NT2/D1 (cell line): Measurements from ENCODE around the gene MMP24.

Experiments used
- DNase-seq: peaks from one replicate; pipeline ENCODE4 v3.0.0-alpha.2; 2011; ENCODE audit warnings: low read depth, low spot score
- H3K27me3 ChIP-seq: 2 replicates; pipeline ENCODE4 v1.6.0; 2011; ENCODE audit warnings: mild to moderate bottlenecking; ENCODE audit not compliant: insufficient read length, insufficient read depth
- H3K36me3 ChIP-seq: 2 replicates; pipeline ENCODE4 v1.6.1; 2011; ENCODE audit warnings: mild to moderate bottlenecking, low read length, mixed read lengths; ENCODE audit not compliant: insufficient read depth, insufficient read length
- H3K4me1 ChIP-seq: 2 replicates; pipeline ENCODE4 v1.5.1; 2011; ENCODE audit not compliant: insufficient read depth, insufficient read length
- H3K4me3 ChIP-seq: 2 replicates; pipeline ENCODE4 v1.5.1; 2011; ENCODE audit warnings: low read depth; ENCODE audit not compliant: insufficient read length
- H3K9ac ChIP-seq: 2 replicates; pipeline ENCODE4 v1.6.0; 2011; ENCODE audit warnings: low read depth; ENCODE audit not compliant: insufficient read length
- H3K9me3 ChIP-seq: 2 replicates; pipeline ENCODE4 v1.5.1; 2011; ENCODE audit warnings: mild to moderate bottlenecking, low read length; ENCODE audit not compliant: insufficient read depth
- SUZ12 ChIP-seq: IDR thresholded peaks from 2 replicates; pipeline ENCODE4 v1.6.1; 2011; ENCODE audit not compliant: insufficient read length, insufficient read depth; ENCODE audit errors: extremely low read depth
- YY1 ChIP-seq: IDR thresholded peaks from 2 replicates; pipeline ENCODE4 v1.6.1; 2011; ENCODE audit not compliant: insufficient read length, insufficient read depth
- ZNF274 ChIP-seq: IDR thresholded peaks from 2 replicates; pipeline ENCODE4 v1.6.1; 2011; ENCODE audit warnings: mild to moderate bottlenecking, low read depth, low read length

Gene MMP24

DNA sequence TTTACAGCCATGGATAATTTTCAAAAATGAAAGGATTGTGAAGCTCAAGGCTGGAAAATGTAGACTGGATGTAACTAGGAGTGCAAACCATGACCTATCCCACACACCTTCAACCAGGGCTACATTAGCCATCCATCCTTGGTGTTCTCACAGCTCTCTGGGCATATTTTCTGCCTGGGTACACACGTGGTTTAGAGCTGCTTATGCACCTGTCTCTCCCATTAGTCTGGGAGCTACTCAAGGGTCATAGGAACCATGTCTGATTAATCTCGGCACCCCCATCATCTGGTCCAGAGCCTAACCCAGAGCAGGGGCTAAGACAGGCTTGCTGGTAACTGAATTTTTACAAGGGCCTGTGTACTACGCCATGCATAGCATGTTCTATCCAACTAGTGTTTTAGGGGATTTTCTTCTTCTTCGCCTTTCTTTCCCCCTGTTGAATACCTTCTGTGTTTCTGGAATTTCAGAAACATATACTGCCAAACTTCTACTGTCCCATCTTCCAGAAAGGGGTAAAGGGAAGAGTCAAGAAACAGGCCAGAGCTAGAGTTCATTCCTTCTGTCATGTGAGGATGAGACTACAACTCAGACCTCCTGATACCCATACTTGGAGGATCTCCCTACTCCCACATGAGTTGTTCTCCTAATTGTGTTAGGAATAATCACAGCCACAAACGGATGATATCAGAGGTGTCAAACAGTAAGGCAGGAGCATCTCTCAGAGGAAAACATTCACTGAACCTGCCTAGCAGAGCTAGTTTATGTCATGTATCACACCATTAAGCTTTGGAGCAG lies 91.1 kb downstream of the MMP24 start:
- Histone ChIP-seq H3K9me3 (no peaks in the 10 kb centered on the region), H3K4me1 (peaks cover 5% of the 10 kb centered on the region), H3K36me3 (peaks cover 4% of the 10 kb centered on the region), H3K27me3 (no peaks in the 10 kb centered on the region), H3K9ac (no peak overlapping the region), H3K4me3 (no peak overlapping the region)
- DNase-seq: no peak
- TF ChIP-seq YY1: no peak
- no peak for TF ChIP-seq ZNF274
- no peak for TF ChIP-seq SUZ12

DNA sequence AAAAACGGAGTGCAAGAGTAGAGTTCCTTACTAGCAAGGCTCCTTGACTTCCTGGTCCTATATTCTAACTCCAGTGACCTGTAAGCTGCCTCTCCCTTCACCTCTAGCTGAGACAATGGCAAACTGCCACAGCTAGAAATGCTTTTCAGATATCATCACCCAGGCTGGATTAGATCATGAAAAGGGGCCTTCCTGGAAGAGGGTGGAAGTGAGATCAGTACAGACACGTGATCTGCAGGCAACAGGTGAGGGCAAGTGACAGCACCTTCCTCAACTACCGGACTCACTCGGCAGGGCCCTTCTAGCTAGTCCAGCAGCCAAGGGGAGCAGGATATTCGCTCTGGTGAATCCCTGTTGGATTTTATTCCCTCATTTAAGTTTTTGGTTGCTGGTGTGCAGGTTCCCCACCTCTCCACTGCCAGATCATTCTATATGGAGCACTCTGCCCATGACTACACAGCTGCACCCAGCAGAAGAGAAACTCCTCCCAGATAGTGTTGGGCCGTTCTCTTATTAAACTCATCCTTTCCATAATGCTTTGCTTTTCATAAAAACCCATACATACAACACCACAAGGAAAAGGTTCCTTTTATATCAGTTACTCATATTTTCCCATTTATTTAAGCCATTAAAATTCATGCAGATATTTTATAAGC lies 92.1 kb downstream of the MMP24 start:
- Histone ChIP-seq H3K4me1 (peaks cover 5% of the 10 kb centered on the region), H3K36me3 (peaks cover 4% of the 10 kb centered on the region), H3K4me3 (no peak overlapping the region), H3K27me3 (no peaks in the 10 kb centered on the region), H3K9me3 (no peaks in the 10 kb centered on the region), H3K9ac (no peak overlapping the region)
- no peak for DNase-seq
- TF ChIP-seq ZNF274: no peak
- no peak for TF ChIP-seq YY1
- TF ChIP-seq SUZ12: no peak

DNA sequence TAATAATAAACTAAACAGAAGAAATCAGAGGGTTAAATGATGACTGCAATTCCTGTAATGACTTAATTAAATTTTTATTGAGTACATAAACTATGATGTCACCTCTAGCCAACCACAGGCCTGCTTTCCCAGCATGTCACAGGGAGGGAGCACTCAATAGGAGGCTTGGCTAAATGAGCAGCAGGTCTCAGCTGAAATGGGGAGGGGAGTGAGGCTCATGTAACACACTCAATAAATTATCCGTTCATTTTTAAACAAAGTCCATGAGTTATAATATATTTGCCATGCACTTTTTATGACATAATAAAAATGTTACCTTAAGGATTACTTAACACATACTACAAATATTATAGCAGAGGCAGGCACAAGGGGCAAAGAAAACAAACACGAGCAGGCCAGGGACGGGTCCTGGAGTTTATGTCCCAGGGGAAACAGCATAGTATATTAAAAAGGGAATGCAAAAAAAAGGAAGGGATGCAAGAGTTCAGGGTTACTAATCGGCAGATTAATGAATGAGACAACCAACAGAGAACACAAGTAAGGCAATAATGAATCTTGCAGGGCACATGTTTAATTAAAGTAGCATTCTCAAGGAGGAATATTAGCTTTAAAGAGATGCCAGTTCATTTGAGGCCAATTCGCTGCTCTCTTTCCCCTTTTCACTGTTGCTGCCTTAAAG lies 92.8 kb downstream of the MMP24 start:
- no peak for TF ChIP-seq ZNF274
- TF ChIP-seq YY1: no peak
- TF ChIP-seq SUZ12: no peak
- H3K27me3 ChIP-seq: no peaks in the 10 kb centered on the region
- H3K9me3 ChIP-seq: no peaks in the 10 kb centered on the region
- peaks cover 5% of the 10 kb centered on the region for H3K4me1 ChIP-seq
- no peaks in the 10 kb centered on the region for H3K36me3 ChIP-seq
- H3K9ac ChIP-seq: no peak overlapping the region
- no peak overlapping the region for H3K4me3 ChIP-seq
- no peak for DNase-seq

DNA sequence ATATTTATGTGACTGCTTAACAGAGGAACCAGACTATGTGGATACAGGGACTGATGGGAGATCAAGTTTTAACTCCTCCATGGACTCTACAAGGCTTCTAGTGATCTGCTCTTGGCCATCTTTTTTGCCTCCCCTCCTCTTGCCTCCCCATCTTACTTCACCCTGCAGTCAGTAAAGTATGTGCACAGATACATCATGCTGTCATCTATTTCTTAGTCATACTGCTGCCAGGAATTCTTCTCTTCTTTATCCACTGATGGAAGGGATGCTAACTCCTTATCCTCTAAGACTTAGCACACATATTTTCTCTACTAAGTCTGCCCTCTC lies 93.3 kb downstream of the MMP24 start:
- H3K9me3 ChIP-seq: no peaks in the 10 kb centered on the region
- no peak for TF ChIP-seq ZNF274
- H3K4me1 ChIP-seq: peaks cover 5% of the 10 kb centered on the region
- no peak overlapping the region for H3K4me3 ChIP-seq
- no peaks in the 10 kb centered on the region for H3K27me3 ChIP-seq
- DNase-seq: no peak
- no peaks in the 10 kb centered on the region for H3K36me3 ChIP-seq
- H3K9ac ChIP-seq: no peak overlapping the region

DNA sequence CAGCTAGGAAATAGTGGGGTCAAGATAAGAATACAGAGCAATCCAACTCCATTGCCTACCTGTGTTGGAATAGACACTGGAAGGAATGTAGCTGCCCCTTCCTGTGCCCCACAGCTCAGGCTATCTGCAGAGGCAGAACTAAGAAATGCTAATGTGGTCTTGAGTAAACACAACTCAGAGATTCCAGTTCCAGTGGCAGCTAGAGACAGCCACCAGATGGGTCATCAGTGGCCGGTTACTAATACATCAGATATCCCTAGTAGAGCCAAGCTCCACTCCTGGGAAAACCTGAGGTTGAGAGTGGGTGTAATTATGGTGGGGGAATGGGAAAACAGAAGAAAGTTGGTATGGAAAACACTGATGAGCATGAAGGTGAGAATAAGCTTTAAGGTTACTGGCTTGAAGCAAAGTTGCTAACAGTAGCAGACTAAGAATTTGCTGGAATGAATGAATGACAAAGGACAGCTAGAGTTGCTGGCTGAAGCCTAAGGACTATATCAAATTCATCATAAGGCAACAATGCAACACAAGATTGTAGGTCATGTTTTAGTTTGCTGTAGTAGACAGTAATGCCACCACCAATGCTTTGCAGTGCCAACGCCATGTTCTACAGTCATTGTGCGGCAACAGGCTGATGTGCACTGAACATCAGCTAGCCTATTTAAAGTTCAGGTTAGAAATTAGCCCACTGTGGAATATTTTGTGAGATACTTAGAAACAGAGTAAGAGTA lies 94.1 kb downstream of the MMP24 start:
- no peak overlapping the region for H3K4me3 ChIP-seq

DNA sequence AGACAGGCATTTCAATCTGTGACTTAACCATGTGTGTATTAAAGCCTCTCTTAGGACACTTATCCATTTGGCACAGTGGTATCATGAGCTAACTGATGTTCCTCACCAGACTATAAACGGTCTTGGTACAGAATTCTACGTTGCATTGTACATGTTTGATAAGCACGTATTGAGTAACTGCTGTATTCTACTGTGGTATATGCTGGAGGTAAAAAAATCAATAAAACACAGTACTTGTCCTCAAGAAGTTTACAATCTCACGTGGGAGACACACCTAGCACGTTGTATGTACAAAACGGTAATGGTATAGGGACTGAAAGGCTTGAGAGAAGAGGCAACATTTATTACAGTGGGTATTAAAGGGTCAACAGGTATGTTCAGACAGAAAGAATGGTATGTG lies 98.9 kb downstream of the MMP24 start:
- Histone ChIP-seq H3K9me3 (no peaks in the 10 kb centered on the region), H3K9ac (no peak overlapping the region), H3K4me1 (peaks cover 5% of the 10 kb centered on the region), H3K4me3 (no peak overlapping the region), H3K27me3 (no peaks in the 10 kb centered on the region), H3K36me3 (peaks cover 8% of the 10 kb centered on the region)
- DNase-seq: no peak
- no peak for TF ChIP-seq SUZ12
- TF ChIP-seq YY1: no peak

More for the DNA sequence above, 94.1 kb downstream of the MMP24 start:
- DNase-seq: no peak
- Histone ChIP-seq H3K4me1 (peaks cover 5% of the 10 kb centered on the region), H3K9me3 (no peaks in the 10 kb centered on the region), H3K36me3 (no peaks in the 10 kb centered on the region), H3K9ac (no peak overlapping the region), H3K27me3 (no peaks in the 10 kb centered on the region)
- TF ChIP-seq ZNF274 (no peak), SUZ12 (no peak), YY1 (no peak)
